Measurements from ENCODE around the gene TRIM50.
"Not testable (repeated sequence)": the region's sequence is repeated elsewhere in the genome, so short reads cannot be mapped to it uniquely, and the experiment has no call there.

GRCh38 chr7:73325424-73325823 is 2.5 kb downstream of the TRIM50 start:
- TF ChIP-seq CTCF (IDR thresholded peaks at IDR 0.05; ENCODE audit: insufficient read depth, low read length, poor library complexity, severe bottlenecking); EZH2phosphoT487 (conservative IDR thresholded peaks at IDR 0.05; ENCODE audit: low read length): not testable (repeated sequence)

Data from SU-DHL-6 (cell line).